Stimulated activated CD8-positive, alpha-beta memory T cell treated with anti-CD3 and anti-CD28 coated beads, Interleukin-2, amount 100 ng/mL, for 1 hour (primary cell): ENCODE results near the gene ITIH5.

ENCODE experiments used
- DNase-seq, 2 donors: peaks; one replicate each; pipeline ENCODE4 v3.0.0-alpha.2; 2020; ENCODE audit warnings: low read depth in 2 of 2

ITIH5 gene

GRCh38 chr10:7634142-7634894 is 32.4 kb downstream of the ITIH5 start:
- no peak for DNase-seq

DNA sequence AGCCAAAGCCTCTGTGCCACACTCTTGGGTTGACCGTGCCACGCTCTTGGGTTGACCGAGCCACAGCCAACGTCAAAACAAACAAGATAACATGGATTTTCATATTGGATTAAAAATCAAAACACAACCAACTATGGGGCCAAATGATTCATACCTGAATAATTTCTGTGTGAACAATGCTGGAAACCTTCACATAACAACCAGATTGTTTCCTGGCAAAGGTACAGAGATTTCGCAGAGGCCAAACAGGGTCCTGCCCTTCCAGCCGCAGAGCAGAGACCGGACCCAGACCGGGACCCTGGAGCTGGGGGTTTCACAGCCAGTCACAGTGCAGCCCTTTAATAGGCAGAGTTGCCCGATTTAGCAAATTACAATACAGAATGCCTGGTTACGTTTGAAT is 40.5 kb downstream of the ITIH5 start:
- DNase-seq = no peak

GRCh38 chr10:7625836-7626235 is 40.9 kb downstream of the ITIH5 start:
- DNase-seq = no peak

GRCh38 chr10:7625009-7625408 is 41.8 kb downstream of the ITIH5 start:
- no peak for DNase-seq

GRCh38 chr10:7622969-7623368 is 43.8 kb downstream of the ITIH5 start:
- no peak for DNase-seq

DNA sequence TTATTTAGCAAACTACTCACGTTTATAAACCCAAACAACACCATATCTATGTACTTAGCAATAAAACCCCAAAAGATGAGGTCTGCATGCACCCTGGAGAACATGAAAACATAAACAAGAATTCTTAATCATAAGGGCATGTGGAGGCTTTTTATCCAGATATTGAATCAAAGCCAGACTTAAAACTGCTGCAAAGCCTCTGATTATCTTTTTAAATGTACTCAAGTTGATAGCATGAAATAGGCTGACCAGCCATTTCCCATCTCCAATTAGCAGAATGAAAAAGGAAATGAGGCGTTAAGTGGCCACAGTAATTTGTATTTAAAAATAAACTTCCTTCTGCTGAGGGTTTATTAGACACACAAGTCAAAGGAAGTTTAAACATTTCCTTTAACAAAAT is 48.3 kb downstream of the ITIH5 start:
- DNase-seq = no peak

- no peak for DNase-seq
Observed at GRCh38 chr10:7611909-7612308, 54.9 kb downstream of the ITIH5 start.

DNA sequence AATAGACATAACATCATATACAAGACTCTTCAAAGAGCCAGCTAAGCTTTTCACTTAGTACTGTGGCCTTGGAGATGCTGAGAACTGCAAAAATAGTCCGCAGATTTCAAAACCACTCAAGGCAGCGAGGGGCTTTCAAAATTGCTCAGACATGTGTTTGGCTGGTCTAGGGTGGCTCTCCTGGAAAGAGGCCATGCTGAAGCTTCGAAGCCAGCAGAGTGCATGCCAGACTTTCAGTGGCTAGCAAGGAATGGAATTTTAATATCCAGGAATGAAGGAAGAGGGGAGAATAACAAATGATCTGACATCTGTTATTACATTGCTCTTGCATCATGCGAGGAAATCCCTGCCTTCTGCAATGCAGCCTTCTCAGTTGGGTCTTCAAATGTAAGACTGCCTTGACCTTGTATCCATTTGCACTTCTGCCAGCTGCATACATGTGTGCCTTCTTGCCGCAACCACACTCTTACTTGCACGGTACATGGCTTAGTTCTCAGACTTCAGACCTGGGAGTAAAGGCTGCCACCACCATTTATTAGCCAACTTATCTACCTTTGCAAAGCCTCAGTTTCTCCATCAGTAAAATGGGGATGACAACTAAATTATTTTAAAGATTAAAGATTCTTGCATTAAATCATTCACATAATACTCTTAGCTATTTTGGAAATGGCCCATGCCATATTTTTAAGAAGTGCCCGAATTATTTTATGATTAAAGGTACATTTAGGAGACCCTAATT is 55.9 kb downstream of the ITIH5 start:
- DNase-seq = no peak

DNA sequence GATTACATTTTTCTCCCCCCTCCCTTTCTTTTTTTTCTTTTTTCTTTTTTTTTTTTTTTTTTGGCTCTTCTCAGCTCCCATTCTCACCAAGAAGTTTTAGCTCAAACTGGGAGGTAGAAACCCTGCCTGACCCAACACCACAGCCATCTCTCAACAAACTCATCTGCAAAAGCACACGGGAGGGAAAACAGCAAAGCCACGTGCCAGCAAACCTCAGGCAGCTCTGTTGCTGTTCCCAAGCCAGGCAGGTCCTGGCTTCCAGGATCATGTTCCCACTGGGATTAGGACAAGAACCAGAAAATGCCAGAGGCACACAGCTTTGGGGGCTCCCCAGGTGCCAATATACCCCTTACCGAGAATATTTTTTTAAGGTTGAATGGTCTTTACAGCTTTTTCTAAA is 56.7 kb downstream of the ITIH5 start:
- no peak for DNase-seq

DNA sequence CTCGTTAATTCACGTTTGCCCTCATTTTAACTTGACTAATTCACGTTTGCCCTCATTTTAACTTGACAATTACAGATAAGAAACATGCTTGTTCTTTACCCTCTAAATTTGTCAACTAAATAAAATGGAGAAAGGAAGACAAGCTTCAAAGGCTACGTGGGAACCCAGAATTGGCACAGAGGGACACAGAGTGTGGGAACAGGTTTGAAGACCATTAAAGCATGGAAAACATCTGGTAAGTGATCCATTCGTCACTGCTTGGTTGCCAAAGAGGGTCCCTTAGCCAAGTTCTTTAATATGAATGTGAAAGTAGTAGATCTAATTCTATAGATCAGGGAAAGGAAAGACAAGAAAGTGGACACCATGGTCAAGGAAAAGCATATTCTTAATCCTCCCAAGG is 57.2 kb downstream of the ITIH5 start:
- no peak for DNase-seq

DNA sequence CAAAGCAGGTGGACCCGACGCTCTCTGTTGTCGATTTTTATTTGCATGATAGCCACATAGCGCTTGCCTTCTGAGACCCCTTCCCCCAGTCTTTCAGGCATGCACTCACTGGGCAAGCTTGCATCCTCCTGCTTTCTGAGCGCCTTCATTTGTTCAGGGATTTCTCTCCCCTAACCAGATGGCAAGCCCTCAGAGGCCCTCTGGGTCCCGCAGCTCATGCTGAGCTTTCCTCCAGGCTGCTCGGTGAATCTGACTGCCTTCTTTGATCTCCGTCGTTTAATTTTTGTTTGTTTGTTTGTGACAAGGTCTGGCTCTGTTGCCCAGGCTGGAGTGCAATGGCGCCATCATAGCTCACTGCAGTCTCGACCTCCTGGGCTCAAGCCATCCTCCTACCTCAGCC is 58.8 kb downstream of the ITIH5 start:
- DNase-seq = no peak

DNA sequence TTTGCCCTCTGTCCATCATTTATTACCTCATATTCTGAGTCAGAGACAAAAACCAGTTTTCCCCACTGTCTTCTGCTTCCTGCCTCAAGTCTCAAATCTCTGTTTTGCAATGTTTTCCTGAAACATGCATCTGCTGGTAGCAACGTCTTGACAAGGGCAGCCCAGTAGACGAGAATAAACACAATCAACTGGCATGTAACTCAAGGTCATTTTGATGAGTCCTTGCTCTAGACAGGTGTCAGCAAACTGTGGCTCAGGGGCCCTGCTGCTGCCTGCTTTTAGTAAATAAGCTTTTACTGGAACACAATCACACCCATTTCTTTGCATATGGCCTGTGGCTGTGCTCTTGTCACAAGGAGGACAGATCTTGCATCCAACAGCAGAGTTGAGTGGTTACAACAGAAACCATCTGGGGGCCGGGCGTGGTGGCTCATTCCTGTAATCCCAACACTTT is 59.8 kb downstream of the ITIH5 start:
- no peak for DNase-seq

- no peak for DNase-seq
Observed at GRCh38 chr10:7605565-7606295, 61.0 kb downstream of the ITIH5 start.

GRCh38 chr10:7601023-7601656 is 65.6 kb downstream of the ITIH5 start:
- no peak for DNase-seq

DNA sequence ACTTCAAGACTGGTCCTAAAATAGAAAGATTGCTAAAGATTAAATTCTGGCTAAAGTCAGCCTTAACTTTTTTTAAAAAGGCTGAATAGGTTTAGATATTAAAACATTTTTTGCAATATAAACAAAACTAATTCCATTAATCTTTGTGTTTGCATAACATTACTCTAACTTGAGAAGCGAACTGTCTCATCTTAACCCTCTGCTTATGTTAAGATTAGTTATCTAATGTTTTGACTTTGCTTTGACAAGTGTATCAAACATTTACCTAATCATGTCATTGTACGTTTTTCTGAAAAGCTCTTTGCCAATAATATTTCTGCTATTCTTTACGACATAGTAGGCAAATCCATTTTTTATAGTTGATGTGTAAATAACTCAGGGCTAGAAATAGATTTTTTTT is 68.0 kb downstream of the ITIH5 start:
- DNase-seq = no peak

- no peak for DNase-seq
Observed at GRCh38 chr10:7596356-7596755, 70.4 kb downstream of the ITIH5 start.

DNA sequence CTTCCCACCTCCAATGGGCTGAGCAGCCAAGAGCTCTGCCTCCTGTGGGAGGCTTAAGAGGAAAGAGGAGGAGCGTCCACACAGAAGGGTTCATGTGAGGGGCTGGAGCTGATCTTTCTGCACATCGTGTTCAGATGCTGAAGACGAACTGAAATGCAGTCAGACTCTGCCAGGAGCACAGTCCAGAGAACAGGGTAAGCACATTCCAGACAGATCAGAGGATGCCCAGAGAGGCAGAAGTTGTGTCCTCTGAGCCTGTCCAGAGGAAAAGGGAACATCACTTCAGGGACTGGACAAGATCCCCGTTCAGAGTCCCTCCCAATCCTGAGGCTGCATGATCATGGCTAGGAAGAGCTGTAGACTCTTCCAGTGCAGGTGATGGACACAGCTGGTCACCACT is 72.9 kb downstream of the ITIH5 start:
- no peak for DNase-seq

DNA sequence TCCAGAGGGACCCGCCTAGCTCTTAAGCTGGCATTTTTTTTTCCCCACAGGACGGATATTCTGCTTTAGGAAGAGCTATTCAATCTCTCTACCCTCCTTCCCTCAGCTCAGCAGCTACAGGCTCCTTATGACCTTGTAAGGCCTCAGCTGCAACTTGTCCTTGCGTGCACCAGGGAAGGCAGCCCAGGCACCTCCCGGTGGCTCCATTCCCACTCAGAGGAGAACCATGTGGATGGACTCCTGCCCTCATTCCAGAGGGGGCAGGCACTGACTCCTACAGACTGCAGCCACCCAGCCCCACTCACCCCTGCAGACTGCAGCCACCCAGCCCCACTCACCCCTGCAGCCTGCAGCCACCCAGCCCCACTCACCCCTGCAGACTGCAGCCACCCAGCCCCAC is 73.7 kb downstream of the ITIH5 start:
- no peak for DNase-seq

- no peak for DNase-seq
Observed at GRCh38 chr10:7592627-7593026, 74.1 kb downstream of the ITIH5 start.

DNA sequence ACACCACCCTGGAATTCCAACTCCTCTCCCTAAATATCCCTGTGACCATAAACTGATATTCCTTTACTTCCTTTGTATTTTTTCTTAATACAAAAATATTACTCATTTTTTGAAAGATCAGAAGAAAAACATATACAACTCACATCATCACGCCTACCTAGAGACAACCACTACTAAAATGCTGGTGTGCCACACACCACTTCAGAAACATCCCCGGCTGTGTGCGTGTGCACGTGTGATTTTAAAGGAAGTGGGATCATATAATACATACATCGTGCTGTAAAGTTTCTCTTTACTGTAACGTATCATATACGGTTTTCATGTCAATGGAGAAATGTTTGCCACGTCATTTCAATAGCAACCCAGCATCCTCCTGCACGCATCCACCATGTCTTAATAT is 76.5 kb downstream of the ITIH5 start:
- no peak for DNase-seq

- DNase-seq = no peak
Observed at GRCh38 chr10:7589748-7590147, 77.0 kb downstream of the ITIH5 start.

DNA sequence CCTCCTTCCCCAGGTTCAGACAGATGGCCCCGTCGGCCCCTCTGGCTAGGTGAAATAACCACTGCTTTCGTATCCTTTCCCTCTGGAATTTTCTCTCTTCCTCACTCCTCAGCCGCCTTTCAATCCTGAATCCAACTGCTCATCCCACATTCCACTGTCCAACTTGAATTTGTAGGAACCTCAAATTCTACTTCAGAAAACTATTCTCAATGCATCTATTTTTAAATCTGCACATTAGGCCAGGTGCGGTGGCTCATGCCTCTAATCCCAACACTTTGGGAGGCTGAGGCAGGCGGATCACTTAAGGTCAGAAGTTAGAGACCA is 78.9 kb downstream of the ITIH5 start:
- DNase-seq = no peak
